ENCODE data around the gene CACNG7.

- TF ChIP-seq, protein P1, sequence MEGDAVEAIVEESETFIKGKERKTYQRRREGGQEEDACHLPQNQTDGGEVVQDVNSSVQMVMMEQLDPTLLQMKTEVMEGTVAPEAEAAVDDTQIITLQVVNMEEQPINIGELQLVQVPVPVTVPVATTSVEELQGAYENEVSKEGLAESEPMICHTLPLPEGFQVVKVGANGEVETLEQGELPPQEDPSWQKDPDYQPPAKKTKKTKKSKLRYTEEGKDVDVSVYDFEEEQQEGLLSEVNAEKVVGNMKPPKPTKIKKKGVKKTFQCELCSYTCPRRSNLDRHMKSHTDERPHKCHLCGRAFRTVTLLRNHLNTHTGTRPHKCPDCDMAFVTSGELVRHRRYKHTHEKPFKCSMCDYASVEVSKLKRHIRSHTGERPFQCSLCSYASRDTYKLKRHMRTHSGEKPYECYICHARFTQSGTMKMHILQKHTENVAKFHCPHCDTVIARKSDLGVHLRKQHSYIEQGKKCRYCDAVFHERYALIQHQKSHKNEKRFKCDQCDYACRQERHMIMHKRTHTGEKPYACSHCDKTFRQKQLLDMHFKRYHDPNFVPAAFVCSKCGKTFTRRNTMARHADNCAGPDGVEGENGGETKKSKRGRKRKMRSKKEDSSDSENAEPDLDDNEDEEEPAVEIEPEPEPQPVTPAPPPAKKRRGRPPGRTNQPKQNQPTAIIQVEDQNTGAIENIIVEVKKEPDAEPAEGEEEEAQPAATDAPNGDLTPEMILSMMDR (IDR thresholded peaks at IDR 0.05): no peak
- TF ChIP-seq POLR2AphosphoS5 (IDR thresholded peaks at IDR 0.05) (no peak), POLR2A (IDR thresholded peaks at IDR 0.05) (no peak)
Measured at GRCh38 chr19:53945441-53945840, 36.4 kb downstream of the CACNG7 start.
